ENCODE data around the gene PDCL3. TPM values are rescaled to one million over a fixed set of nuclear protein-coding genes. Genes with fewer than 3 reads are reported as not detected.

The PDCL3 gene
- total and polyA plus RNA-seq, 8 donors = 7.2 to 32.2 (median 21.3) TPM; not detected in 1

DNA sequence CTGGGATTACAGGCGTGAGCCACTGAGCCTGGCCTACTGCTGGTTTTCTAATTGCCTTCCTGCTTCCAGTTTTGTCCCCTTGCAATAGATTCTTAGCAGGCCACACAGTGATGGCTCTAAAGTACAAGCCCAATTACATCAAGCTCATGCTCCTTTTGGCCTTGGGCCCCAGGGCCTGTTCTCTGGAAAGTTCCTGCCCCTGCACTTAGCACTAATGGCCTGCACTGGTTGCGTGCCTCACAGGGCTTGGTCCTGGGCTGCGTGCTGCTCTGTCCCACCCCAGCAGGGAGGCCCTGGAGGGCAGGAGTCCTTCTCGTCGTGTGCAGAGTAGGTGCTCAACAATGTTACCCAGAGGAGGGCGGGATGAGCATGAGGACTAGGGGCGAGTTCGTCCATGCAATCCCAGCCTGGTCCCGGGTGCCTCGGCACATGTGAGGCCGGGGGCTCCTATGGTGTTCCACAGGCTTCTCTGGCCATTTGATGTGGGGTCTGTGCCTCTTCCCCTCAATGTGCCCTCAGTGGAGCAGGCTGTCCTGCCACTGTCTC is 51.7 kb downstream of the PDCL3 start:
- no peaks in the 10 kb centered on the region for H3K9me3 ChIP-seq
- H3K27ac ChIP-seq = no peak overlapping the region
- H3K4me3 ChIP-seq = no peak overlapping the region
- WGBS, 5 donors = 80 to 92% (median 90%) methylated on average over 1 to 11 of the region's 11 CpGs
- no peaks in the 10 kb centered on the region for H3K4me1 ChIP-seq
- intact Hi-C loops (cut with DNase I; ENCODE audit: low total_unique reads) = loop anchor here (5.0 kb wide), 1 partner anchor 368 kb away; no protein-coding TSS in a partner anchor
- H3K36me3 ChIP-seq = no peaks in the 10 kb centered on the region
- no peak for DNase-seq
- H3K27me3 ChIP-seq = peaks cover 0 to 7% (median 0%) of the 10 kb centered on the region in 3 donors
- no peak for TF ChIP-seq POLR2A (IDR thresholded peaks at IDR 0.05)
- no peak for TF ChIP-seq EP300 (IDR thresholded peaks at IDR 0.05)
- TF ChIP-seq, protein P1, sequence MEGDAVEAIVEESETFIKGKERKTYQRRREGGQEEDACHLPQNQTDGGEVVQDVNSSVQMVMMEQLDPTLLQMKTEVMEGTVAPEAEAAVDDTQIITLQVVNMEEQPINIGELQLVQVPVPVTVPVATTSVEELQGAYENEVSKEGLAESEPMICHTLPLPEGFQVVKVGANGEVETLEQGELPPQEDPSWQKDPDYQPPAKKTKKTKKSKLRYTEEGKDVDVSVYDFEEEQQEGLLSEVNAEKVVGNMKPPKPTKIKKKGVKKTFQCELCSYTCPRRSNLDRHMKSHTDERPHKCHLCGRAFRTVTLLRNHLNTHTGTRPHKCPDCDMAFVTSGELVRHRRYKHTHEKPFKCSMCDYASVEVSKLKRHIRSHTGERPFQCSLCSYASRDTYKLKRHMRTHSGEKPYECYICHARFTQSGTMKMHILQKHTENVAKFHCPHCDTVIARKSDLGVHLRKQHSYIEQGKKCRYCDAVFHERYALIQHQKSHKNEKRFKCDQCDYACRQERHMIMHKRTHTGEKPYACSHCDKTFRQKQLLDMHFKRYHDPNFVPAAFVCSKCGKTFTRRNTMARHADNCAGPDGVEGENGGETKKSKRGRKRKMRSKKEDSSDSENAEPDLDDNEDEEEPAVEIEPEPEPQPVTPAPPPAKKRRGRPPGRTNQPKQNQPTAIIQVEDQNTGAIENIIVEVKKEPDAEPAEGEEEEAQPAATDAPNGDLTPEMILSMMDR (IDR thresholded peaks at IDR 0.05) = no peak
- no peak for TF ChIP-seq POLR2AphosphoS5 (IDR thresholded peaks at IDR 0.05)

DNA sequence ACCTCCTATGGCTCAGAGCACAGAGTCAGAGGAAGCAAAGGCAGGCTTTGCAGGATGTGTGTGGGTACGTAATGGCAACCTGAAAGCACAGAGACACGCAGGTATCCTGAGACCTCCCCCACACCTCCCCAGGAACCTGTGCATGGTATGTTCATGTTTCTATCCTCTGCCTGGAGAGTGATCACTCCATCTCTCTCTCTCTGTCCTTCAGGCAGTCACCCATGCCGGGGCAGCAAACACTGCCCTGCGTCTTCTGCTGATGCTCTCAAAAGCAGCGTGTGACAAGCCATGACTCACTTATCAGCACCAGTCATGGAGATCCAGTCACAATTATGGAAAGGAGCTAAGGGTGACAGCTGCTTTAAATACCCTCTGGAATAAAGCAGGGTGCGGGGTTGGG is 52.7 kb downstream of the PDCL3 start:
- TF ChIP-seq POLR2AphosphoS5 (IDR thresholded peaks at IDR 0.05) = no peak
- no peak for TF ChIP-seq EP300 (IDR thresholded peaks at IDR 0.05)
- TF ChIP-seq POLR2A (IDR thresholded peaks at IDR 0.05) = no peak
- TF ChIP-seq, protein P1 (IDR thresholded peaks at IDR 0.05) = no peak
- no peak overlapping the region for H3K27ac ChIP-seq
- H3K4me1 ChIP-seq = no peaks in the 10 kb centered on the region
- no peak overlapping the region for H3K4me3 ChIP-seq
- WGBS, 5 donors = 72 to 85% (median 76%) methylated on average over 6 of the region's 6 CpGs
- DNase-seq = no peak
- intact Hi-C loops (cut with DNase I; ENCODE audit: low total_unique reads) = no loop called here
- H3K36me3 ChIP-seq = no peaks in the 10 kb centered on the region
- no peaks in the 10 kb centered on the region for H3K9me3 ChIP-seq
- H3K27me3 ChIP-seq = peaks cover 0 to 2% (median 0%) of the 10 kb centered on the region in 3 donors

DNA sequence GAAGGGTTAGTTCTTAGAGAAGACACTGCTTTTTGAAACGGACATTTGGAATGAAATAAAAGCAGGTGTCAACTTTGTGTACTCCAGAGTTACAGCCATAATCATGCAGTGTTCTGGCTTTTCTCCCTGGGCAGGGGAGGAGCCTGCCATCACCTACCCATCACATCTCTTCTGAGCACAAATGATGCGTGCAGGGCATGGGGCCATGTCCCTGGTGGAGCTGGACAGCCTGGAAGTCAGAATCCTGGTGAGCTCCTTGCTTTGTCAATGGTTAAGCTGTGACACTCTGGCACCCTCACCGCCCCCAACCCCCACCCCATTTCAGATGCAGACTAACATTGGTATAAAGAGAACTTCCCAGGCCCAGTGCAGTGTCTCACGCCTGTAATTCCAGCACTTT is 53.1 kb downstream of the PDCL3 start:
- no peaks in the 10 kb centered on the region for H3K27me3 ChIP-seq
- whole genome bisulfite sequencing, 5 donors = 62 to 77% (median 69%) methylated on average over 4 of the region's 4 CpGs
- intact Hi-C loops (cut with DNase I; ENCODE audit: low total_unique reads) = no loop called here
- H3K4me1 ChIP-seq = no peaks in the 10 kb centered on the region
- no peaks in the 10 kb centered on the region for H3K36me3 ChIP-seq
- H3K9me3 ChIP-seq = no peaks in the 10 kb centered on the region
- TF ChIP-seq EP300 (IDR thresholded peaks at IDR 0.05) (no peak), POLR2A (IDR thresholded peaks at IDR 0.05) (no peak), POLR2AphosphoS5 (IDR thresholded peaks at IDR 0.05) (no peak)
- H3K27ac ChIP-seq = no peak overlapping the region
- DNase-seq = no peak
- no peak overlapping the region for H3K4me3 ChIP-seq

DNA sequence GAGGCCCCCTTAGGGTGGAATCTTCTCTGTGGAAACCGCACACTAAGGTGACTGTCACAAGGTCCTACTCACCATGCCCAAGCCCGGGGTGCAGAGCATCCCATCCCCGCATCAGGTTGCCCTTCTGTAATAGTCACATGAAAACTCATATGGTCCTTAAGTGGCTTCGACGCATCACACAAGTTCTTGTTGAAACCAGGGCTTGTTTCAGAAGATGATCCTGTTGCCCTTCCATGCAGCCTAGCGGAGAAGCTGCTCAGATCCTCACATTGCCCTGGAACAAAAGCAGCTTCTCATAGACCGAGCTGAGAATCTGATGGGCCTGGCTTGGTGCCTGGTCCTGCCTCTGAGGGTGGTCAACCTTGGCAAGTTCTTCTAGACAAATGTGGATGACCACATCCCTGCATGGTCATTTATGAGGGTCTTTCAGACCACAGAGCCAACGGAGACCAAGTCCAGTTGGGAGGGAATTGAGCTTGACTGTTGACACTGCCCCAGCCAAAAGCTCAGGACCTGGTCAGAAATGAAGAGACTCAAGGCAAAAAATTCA is 54.1 kb downstream of the PDCL3 start:
- no peak for DNase-seq
- Histone ChIP-seq H3K27ac (no peak overlapping the region), H3K27me3 (no peaks in the 10 kb centered on the region), H3K4me1 (no peaks in the 10 kb centered on the region), H3K36me3 (no peaks in the 10 kb centered on the region), H3K9me3 (peaks cover 0 to 8% (median 7%) of the 10 kb centered on the region in 4 donors), H3K4me3 (no peak overlapping the region)
- WGBS, 5 donors = 89 to 92% (median 91%) methylated on average over 8 of the region's 8 CpGs
- intact Hi-C loops (cut with DNase I; ENCODE audit: low total_unique reads) = no loop called here
- no peak for TF ChIP-seq EP300 (IDR thresholded peaks at IDR 0.05)

DNA sequence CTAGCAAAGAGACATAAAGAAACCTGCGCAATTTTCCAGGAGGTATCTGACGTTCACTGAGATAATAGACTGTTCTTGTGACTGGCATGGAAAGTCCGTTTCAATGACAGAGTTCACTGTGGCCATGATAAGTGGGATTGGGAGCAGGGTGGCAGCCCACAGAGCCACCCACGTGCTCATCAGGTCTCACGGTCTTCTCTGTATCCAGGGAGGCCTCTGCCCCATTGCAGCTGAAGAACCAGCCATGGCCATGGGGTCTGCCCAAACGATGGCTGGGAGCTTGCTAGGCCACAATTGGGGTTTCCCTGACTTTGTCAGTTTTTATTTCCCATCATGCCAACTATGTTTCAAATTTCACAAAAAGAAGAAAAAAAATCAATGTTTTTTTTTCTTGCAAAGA is 57.2 kb downstream of the PDCL3 start:
- peaks cover 0 to 6% (median 0%) of the 10 kb centered on the region in 3 donors for H3K27me3 ChIP-seq
- H3K27ac ChIP-seq = no peak overlapping the region
- no peak for DNase-seq
- no peaks in the 10 kb centered on the region for H3K36me3 ChIP-seq
- peaks cover 0 to 9% (median 7%) of the 10 kb centered on the region in 4 donors for H3K9me3 ChIP-seq
- no peaks in the 10 kb centered on the region for H3K4me1 ChIP-seq
- 72 to 85% (median 80%) methylated on average over 6 of the region's 6 CpGs for whole genome bisulfite sequencing, 5 donors
- intact Hi-C loops (cut with DNase I; ENCODE audit: low total_unique reads) = no loop called here
- TF ChIP-seq EP300 (IDR thresholded peaks at IDR 0.05) = no peak
- no peak for TF ChIP-seq POLR2AphosphoS5 (IDR thresholded peaks at IDR 0.05)
- TF ChIP-seq POLR2A (IDR thresholded peaks at IDR 0.05) = no peak
- TF ChIP-seq, protein P1 (IDR thresholded peaks at IDR 0.05) = no peak
- no peak overlapping the region for H3K4me3 ChIP-seq
